ENCODE data around the gene EHF. TPM values are rescaled to one million over a fixed set of nuclear protein-coding genes. Genes with fewer than 3 reads are reported as not detected.

EHF gene
- total RNA-seq, 1 experiment from 2014 or later, result 0.57 TPM

DNA sequence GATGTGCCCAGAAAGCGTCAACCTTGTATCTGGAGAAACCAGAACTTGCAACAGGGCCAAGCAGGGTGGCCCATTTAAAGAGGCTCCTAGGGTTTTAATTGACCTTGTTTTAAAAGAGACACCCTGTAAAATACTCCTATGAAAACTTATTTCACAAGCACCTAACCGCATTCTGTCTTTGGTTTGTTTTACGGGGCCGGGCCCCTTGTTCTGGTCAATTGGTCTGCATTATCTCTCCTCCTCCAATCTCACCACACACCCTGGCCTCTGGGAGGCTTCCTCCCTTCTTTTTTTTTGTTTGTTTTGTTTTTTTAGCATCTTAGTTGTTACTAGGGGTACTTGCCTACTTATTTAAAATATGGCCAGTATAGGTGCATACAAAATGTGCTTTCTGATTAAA is 4.7 kb downstream of the EHF start:
- no peak for DNase-seq (ENCODE audit: low read depth)

- no peak for DNase-seq (ENCODE audit: low read depth)
Observed at GRCh38 chr11:34626393-34626792, 5.5 kb downstream of the EHF start.

- DNase-seq (ENCODE audit: low read depth), result no peak
Observed at GRCh38 chr11:34627197-34627596, 6.3 kb downstream of the EHF start.

DNA sequence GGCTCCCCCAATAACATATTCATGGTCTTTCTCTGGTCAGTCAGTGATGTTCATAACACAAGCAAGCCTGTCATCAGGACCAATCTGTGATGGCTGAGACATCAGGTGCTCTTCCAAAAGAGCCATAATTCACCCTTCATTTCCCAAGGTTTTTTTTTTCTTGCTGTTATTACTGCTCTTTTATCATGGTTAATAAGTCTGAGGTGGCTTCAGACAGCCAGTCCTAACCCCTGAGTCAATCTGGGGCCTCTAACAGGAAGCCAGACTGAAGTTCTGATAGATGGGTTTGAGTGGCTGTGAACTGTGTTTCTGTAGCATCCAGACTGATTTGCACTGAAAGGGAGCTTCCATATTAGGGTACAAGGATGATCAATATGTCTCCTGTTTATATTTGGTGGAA is 8.8 kb downstream of the EHF start:
- no peak for DNase-seq (ENCODE audit: low read depth)

- DNase-seq (ENCODE audit: low read depth), result no peak
Observed at GRCh38 chr11:34630544-34630943, 9.7 kb downstream of the EHF start.

DNA sequence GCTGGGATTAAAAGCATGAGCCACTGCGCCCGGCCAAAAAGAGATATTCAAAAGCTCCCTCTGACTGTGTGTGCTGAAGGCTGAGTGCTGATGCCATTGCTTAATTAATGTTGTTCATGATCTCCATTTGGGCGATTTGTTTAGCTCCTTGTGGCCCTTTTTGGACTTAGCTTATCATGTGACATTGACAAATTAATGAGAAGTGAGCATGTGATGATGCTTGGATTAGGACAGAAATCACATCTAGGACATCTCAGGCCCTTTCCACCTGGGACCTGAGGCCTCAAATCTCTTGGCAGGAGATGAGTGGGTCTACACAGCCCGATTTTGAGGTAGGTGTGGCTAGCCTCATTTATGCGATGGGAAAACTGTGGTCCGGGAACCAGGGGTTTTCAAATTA is 10.4 kb downstream of the EHF start:
- DNase-seq (ENCODE audit: low read depth), result no peak

DNA sequence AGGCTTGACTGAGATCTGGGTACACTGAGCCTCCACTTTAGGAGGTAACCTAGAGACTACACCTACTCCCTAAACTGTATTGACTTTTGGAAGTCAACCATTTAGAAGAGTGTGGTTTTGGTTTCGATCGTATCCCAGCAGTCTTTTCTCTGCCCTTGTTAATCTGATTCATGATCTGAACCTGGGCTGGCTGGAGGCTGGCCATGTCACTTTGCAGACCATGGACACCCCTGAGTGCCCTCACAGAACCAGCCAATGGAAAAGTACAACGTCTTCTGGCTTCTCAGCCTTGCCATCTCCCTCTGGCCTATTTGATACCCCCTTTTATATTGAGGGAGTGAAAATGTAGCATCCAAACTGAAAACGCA is 10.8 kb downstream of the EHF start:
- DNase-seq (ENCODE audit: low read depth), result no peak

GRCh38 chr11:34632105-34632791 is 11.4 kb downstream of the EHF start:
- DNase-seq (ENCODE audit: low read depth), result no peak

DNA sequence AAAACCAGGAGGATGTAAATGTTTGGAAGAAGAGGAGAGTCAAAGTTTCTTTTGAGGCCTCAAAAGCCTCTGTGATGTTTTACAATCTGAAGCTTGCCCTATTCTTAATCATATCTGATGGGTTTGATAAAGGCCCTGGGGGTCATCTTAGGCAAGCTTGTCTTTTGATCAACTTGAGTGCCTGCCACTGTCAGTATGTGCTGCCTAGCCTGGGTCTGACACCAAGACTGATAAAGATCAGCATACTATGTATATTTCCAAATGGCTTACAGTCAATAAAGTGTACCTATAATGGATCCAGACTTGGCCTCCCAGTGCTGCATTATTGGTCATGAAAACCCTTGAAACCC is 12.7 kb downstream of the EHF start:
- no peak for DNase-seq (ENCODE audit: low read depth)

- DNase-seq (ENCODE audit: low read depth), result no peak
Observed at GRCh38 chr11:34633990-34634693, 13.2 kb downstream of the EHF start.

GRCh38 chr11:34634694-34635062 is 13.8 kb downstream of the EHF start:
- DNase-seq (ENCODE audit: low read depth), result no peak

DNA sequence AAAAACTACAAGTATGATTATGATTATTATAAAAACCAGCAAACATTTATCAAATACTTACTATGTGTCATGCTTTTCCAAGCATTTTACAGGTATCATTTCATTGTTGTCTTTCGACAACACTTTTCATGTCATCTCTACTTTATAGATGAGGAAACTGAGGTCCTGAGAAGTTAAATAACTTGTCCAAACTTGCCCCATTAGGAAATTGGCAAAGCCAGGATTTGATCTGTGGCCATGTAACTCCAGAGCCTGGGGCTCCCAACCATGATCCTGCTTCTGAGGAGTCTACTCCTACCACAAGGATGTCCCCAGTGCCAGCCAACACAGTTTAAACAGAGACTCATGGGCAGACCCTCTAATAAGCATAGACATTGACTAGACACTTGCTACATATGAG is 15.2 kb downstream of the EHF start:
- DNase-seq (ENCODE audit: low read depth), result no peak

- no peak for DNase-seq (ENCODE audit: low read depth)
Observed at GRCh38 chr11:34637303-34637702, 16.4 kb downstream of the EHF start.

- no peak for DNase-seq (ENCODE audit: low read depth)
Observed at GRCh38 chr11:34638897-34639296, 18.0 kb downstream of the EHF start.

DNA sequence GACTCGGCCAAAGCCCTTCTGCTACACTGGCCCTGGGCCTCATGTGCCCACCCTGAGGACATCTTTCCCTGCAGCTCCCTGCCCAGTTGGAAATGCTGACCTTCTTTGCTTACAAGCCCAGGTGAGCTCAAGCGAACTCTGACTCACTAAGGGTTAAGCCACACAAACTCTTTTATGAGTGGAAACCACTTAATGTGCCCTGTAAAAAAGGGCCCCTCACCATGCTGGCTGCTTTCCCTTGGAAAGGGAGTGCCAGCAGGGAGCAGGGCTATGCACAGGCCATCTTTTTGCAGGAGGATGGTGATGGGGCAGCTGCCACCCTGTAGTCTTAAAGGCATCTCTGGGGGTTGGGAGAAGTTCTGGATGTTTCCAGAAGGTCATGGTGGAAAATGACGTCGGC is 18.7 kb downstream of the EHF start:
- DNase-seq (ENCODE audit: low read depth), result no peak

DNA sequence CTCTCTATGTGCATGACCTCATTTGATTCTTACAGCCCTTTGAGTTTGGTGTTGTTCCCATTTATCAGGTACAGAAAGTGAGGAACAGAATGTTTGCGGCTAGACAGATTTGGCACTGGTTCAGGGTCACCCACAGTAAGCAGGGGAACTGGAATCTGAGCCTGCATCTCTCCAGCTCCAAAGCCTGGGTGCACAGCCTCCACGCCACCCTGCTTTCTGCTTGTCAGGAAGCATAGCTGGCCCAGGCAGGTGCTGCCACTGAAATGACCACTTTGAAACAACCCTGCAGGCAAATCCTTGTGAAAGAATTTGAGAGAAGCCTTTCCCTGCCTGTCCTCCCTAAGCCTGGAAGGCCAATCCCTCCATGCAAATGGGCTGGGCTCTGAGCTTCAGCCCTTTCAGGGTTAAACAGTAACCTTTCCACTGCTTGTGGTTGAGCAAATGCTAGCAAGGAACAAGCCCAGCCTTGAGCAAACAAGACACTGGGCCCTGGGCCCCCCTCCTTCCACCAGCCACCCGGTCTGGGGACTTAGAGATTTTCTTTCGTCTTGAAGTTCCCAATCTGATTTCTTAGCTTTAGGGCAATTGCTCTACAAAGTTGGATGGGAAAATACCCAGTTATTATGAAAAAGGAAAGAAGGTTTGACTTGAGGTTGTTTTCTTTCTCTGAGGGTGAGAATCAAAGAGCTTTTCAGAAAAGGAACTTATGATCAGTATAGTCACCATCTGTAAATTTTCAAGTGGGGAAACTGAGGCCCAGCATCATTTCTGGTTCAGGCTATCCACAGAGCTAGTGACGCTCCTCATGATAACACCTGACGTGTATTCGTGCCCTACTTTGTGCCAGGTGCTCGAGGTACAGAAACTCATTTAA is 19.4 kb downstream of the EHF start:
- DNase-seq (ENCODE audit: low read depth), result no peak

DNA sequence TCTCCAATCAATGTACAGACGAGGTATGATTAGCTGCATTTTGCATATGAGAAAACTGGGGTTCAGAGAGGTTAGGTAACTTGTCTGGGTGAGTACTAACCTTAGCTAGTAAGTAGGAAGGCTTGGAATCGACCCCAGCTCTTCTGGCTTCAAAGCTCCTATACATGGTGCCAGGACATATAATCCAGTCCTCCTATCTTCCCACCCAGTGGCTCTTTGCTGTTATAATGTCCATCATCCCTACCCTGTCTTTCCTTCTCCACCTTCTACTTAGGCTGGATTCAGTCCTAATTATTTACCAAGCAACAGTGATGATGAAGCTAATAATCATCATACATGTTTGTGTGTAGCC is 20.0 kb downstream of the EHF start:
- no peak for DNase-seq (ENCODE audit: low read depth)

GRCh38 chr11:34641456-34641855 is 20.6 kb downstream of the EHF start:
- DNase-seq (ENCODE audit: low read depth), result no peak

GRCh38 chr11:34642001-34642554 is 21.2 kb downstream of the EHF start:
- no peak for DNase-seq (ENCODE audit: low read depth)

DNA sequence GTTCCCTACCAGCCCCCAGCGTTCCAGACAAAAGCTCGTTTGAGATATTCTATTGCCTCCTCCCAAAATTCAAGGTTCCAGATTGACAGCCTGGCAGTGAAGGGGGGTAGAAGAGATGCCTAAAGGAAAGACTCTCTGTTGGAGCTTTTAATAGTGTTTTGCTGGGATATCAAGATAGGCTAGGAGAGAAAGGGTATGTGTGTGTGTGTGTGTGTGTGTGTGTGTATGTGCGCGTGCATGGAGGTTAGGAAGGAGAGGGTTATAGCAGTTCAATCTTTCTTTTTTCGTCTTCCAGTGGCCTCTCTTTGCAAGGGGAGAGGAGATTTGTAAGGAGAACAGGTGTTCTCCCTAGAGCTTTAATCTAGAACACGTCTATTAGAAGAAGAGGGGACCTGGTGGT is 22.0 kb downstream of the EHF start:
- no peak for DNase-seq (ENCODE audit: low read depth)

GRCh38 chr11:34643311-34643710 is 22.4 kb downstream of the EHF start:
- no peak for DNase-seq (ENCODE audit: low read depth)

- DNase-seq (ENCODE audit: low read depth), result no peak
Observed at GRCh38 chr11:34643846-34644245, 23.0 kb downstream of the EHF start.
